OCI-LY3 (cell line): ENCODE results near the gene CERT1.

Source experiments
- EZH2phosphoT487 ChIP-seq: fragments of 200-600 bp; shearing (Covaris generic); IDR thresholded peaks from 2 replicates; pipeline ENCODE4 v1.6.1; 2018; ENCODE audit warnings: antibody characterized with exemption, mixed run types, low read depth
- TF ChIP-seq, protein P1 (sequence below): fragments of 200-600, 300-600 bp; sonication (generic); IDR thresholded peaks from 2 replicates; pipeline ENCODE4 v1.5.1; 2014; ENCODE audit warnings: antibody characterized with exemption, low read length, low read depth

DNA sequence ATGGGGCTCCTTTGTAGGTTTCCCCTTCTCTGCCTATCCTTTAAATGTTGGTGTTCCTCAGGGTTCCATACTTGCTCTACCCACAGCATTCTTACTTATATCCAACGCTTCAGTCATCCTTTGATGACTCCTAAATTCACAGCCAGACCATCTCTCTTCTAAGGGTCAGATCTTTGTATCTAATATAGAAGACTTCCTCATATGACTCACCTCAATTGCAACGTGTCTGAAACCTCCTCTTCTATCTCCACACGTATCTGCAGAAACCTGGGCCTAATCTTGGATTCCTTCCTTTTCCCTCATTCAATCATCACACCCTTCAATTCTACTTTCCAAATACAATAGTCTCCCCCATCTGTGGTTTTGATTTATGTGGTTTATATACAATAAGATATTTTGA is 106.1 kb downstream of the CERT1 start:
- TF ChIP-seq, protein P1, sequence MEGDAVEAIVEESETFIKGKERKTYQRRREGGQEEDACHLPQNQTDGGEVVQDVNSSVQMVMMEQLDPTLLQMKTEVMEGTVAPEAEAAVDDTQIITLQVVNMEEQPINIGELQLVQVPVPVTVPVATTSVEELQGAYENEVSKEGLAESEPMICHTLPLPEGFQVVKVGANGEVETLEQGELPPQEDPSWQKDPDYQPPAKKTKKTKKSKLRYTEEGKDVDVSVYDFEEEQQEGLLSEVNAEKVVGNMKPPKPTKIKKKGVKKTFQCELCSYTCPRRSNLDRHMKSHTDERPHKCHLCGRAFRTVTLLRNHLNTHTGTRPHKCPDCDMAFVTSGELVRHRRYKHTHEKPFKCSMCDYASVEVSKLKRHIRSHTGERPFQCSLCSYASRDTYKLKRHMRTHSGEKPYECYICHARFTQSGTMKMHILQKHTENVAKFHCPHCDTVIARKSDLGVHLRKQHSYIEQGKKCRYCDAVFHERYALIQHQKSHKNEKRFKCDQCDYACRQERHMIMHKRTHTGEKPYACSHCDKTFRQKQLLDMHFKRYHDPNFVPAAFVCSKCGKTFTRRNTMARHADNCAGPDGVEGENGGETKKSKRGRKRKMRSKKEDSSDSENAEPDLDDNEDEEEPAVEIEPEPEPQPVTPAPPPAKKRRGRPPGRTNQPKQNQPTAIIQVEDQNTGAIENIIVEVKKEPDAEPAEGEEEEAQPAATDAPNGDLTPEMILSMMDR: no peak
- no peak for TF ChIP-seq EZH2phosphoT487
